Stimulated activated CD4-positive, alpha-beta T cell treated with anti-CD3 and anti-CD28 coated beads, Interleukin-15, amount 100 ng/mL, for 48 hours (primary cell): ENCODE data around the gene ANKRD33.

Experiments used
- DNase-seq, 2 donors: peaks; one replicate each; pipeline ENCODE4 v3.0.0-alpha.2; 2020; ENCODE audit warnings: low read depth in 2 of 2

The ANKRD33 gene

GRCh38 chr12:51862947-51863346 lies 25.0 kb upstream of the ANKRD33 start:
- DNase-seq: no peak

GRCh38 chr12:51863363-51863932 lies 24.5 kb upstream of the ANKRD33 start:
- DNase-seq: no peak

GRCh38 chr12:51863933-51864832 lies 23.7 kb upstream of the ANKRD33 start:
- peak in 1 of 2 donors; percentile 26 for DNase-seq

- no peak for DNase-seq
Measured at GRCh38 chr12:51864833-51865670, 22.9 kb upstream of the ANKRD33 start.

- no peak for DNase-seq
Measured at GRCh38 chr12:51865757-51866270, 22.1 kb upstream of the ANKRD33 start.

- DNase-seq: no peak
Measured at GRCh38 chr12:51866324-51866723, 21.6 kb upstream of the ANKRD33 start.

GRCh38 chr12:51866762-51867161 lies 21.1 kb upstream of the ANKRD33 start:
- no peak for DNase-seq

- DNase-seq: no peak
Measured at GRCh38 chr12:51867371-51867770, 20.5 kb upstream of the ANKRD33 start.

GRCh38 chr12:51867796-51868428 lies 20.0 kb upstream of the ANKRD33 start:
- no peak for DNase-seq

GRCh38 chr12:51868821-51869495 lies 18.9 kb upstream of the ANKRD33 start:
- DNase-seq: no peak

GRCh38 chr12:51869496-51869865 lies 18.4 kb upstream of the ANKRD33 start:
- DNase-seq: no peak

GRCh38 chr12:51869931-51870330 lies 18.0 kb upstream of the ANKRD33 start:
- DNase-seq: no peak

GRCh38 chr12:51870504-51870903 lies 17.4 kb upstream of the ANKRD33 start:
- DNase-seq: no peak

- no peak for DNase-seq
Measured at GRCh38 chr12:51871126-51871525, 16.8 kb upstream of the ANKRD33 start.

GRCh38 chr12:51871918-51872688 lies 15.8 kb upstream of the ANKRD33 start:
- no peak for DNase-seq

- DNase-seq: no peak
Measured at GRCh38 chr12:51872689-51872981, 15.3 kb upstream of the ANKRD33 start.

GRCh38 chr12:51873251-51873994 lies 14.5 kb upstream of the ANKRD33 start:
- DNase-seq: no peak

- no peak for DNase-seq
Measured at GRCh38 chr12:51874000-51874399, 13.9 kb upstream of the ANKRD33 start.

- no peak for DNase-seq
Measured at GRCh38 chr12:51874486-51874885, 13.4 kb upstream of the ANKRD33 start.

GRCh38 chr12:51879102-51879501 lies 8.8 kb upstream of the ANKRD33 start:
- no peak for DNase-seq
